HG03442 (cell line): ENCODE measurements around the gene UBB.
"Not testable (repeated sequence)": the region's sequence is repeated elsewhere in the genome, so short reads cannot be mapped to it uniquely, and the experiment has no call there.

Experiments used
- ATAC-seq: cut with Tn5 transposase; IDR thresholded peaks from one replicate; pipeline ENCODE4 v1.9.1; 2021; ENCODE audit warnings: mild to moderate bottlenecking, moderate library complexity; ENCODE audit not compliant: unreplicated experiment

UBB gene

DNA sequence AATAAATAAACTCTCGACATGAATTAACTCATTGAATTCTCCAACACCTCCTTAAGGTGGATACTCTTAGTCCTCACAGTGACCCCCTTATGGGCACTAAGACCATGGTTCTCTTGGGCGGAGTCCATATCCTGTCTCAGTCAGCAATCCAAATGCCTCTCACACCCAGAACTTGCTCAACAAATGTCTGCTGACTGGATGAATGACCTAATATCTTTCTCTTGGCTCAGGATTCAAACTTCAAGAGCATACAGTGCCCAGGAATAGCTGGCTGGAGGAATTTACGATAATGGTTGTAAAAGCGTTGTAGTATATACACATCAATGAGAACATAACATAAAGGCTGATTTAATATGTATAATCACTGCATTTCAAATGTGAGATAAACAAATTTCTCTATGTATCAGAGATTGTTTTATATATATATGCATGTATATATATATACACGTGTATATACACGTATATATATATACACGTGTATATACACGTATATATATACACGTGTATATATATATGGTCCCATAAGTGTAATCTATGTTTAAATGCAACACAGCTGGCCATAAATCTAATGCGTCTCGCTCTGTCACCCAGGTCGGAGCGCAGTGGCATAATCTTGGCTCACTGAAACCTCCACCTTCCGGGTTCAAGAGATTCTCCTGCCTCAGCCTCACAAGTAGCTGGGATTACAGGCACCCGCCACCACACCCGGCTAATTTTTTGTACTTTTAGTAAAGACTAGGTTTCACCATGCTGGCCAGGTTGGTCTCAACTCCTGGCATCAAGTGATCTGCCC lies 6.5 kb upstream of the UBB start:
- no peak for ATAC-seq

DNA sequence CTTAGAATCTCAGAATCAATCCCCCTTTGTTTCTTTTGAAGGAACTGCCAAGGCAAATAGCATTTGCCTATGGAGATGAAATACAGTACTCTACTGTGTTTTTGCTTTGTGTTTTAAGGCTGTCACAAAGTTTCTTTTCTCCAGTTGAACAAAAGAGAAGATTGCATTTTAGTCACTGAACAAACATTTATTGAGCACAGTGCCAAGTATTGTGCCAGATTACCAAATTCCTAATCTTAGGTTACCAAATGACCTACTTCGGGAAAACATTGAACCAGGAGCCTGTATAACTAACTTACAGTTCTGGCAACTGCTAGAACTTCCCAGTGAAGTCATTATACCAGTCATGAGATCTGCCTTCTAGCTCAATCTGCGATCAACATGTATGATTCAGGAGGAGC lies 3.0 kb upstream of the UBB start:
- ATAC-seq = no peak

DNA sequence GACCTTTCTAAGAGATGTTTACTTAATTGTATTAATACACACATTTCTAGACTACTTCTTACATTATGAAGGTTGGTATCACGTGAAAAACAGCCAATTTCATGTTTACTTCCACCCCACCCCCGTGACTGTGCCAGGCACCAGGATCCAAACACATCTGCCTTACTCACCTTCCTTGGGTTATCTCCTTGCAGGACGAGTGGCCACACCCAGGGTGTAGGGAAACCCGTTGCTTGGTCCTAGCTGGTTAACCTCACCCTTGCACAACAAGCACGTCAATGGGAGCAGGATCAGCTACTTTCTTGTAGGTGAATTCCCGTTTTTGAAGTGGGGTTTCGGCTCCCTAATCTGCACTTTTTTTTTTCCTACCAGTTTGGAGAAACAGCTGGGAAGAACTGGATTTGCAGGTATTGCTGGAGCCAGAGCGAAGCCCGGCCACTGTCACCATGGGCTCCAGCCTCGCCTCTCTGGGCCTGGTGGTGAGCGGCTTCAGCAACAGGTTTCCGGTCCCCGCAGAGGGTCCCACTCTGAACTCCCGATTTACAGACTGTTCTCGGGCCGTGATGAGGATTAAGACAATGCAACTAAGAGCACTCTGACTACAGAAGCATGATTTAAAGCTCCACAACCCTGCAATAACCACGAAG lies 2.1 kb upstream of the UBB start:
- ATAC-seq = no peak

DNA sequence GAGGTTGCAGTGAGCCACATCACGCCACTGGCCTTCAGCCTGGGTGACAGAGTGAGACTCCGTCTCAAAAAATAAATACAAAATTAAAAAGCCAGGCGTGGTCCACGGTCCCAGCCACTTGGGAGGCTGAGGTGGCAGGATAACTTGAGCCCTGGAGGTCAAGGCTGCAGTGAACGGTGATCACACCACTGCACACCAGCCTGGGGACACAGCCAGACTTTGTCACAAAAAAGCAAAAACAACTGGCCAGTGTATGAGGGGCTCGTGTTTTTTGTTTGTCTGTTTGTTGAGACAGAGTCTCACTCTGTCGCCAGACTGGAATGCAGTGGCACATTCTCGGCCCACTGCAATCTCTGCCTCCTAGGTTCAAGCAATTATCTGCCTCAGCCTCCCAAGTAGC lies 1.2 kb upstream of the UBB start:
- ATAC-seq = no peak

DNA sequence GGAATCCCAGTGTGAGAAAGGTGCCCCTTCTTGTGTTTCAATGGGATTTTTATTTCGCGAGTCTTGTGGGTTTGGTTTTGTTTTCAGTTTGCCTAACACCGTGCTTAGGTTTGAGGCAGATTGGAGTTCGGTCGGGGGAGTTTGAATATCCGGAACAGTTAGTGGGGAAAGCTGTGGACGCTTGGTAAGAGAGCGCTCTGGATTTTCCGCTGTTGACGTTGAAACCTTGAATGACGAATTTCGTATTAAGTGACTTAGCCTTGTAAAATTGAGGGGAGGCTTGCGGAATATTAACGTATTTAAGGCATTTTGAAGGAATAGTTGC lies 567 bp downstream of the UBB start:
- peak; percentile 0 for ATAC-seq

DNA sequence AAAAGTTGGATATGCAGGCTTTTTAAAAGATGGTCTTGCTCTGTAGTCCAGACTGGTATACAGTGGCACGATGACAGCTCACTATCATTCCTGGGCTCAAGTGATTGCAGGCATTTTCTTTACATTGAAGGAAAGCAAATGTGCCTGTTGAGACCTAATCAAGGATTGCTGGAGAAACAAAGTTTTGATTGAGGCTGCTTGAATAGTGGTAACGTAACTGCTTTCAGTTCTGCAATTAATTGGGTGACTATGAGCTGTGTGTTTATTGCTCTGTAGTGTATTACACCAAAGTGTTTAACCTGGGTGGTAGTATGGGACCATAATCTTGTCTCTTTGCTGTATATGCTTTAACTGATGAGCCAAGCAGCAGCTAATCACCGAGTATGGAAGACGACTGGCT lies 2.3 kb downstream of the UBB start:
- no peak for ATAC-seq

DNA sequence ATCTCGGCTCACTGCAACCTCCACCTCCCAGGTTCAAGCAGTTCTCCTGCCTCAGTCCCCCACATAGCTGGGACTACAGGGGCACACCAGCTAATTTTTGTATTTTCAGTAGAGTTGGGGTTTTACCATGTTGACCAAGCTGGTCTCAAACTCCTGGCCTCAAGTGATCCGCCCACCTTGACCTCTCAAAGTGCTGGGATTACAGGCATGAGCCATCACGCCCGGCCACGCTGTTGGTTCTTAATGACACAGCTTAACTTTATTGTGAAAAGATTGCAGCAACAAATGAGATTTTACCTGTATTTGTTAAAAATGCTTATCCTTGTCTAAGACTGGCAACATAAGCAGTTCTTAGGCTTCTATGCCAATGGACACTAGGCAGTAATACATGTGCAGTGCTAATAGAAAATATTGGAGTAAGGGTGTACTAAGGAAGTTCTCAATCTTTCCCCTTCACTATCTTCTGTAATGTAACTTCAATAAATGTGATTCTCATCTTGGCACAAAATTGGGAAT lies 2.9 kb downstream of the UBB start:
- no peak for ATAC-seq

DNA sequence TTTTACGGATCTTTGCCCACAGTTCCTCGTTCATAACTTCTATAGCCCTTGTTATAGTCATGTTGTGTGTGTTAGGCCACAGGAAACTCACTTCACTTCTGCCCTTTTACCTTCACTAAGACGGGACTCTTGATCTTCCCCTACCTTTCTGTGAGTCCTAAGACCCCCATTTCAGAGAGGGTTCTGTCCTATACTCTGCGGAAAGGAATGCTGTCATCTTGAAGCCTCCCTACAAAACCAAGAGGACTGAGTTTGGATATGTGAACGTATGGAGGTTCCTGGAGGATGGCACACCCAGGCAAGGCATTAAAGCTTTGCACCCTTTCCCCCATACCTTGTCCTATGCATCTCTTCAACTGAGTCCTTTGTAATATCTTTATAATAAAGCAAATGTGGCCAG lies 3.7 kb downstream of the UBB start:
- ATAC-seq = no peak

DNA sequence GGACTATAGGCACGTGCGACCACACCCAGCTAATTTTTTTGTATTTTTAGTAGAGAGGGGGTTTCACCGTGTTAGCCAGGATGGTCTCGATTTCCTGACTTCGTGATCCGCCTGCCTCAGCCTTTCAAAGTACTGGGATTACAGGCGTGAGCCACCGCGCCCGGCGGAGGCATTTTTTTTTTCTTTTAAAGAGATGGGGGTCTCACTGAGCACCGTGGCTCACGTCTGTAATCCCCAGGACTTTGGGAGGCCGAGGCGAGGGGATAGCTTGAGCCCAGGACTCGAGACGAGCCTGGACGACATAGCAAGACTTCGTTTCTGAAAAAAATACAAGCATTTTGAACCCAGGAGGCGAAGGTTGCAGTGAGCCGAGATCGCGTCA lies 5.2 kb downstream of the UBB start:
- not testable (repeated sequence) for ATAC-seq

DNA sequence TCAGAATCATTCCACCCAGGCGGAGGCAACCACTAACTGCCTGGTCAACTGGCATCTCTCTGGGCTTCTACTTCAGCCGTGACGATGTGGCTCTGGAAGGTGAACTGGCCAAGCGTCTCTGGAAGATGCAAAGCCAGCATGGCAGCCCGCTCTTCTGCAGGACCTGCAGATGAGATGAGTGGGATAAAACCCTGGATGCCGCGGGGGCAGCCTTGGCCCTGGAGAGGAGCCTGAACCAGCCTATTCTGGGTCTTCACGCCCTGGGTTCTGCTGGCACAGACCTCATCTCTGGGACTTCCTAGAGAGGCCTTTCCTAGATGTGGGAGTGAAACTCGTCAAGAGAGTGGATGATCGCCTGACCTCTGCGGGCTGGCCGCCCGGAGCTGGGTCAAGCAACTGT lies 10.6 kb downstream of the UBB start:
- no peak for ATAC-seq

DNA sequence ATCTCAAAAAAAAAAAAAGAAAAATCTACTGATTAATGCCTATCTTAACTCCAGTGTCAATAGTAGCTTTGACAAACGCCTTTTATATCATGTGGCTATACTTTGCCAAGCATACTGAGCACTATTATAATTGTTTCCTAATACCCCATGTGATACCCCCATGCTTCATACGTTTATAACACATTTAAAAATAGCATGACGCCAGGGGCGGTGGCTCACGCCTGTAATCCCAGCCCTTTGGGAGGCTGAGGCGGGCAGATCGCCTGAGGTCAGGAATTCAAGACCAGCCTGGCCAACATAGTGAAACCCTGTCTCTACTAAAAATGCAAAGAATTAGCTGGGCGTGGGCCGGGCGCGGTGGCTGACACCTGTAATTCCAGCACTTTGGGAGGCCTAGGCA lies 11.6 kb downstream of the UBB start:
- not testable (repeated sequence) for ATAC-seq

DNA sequence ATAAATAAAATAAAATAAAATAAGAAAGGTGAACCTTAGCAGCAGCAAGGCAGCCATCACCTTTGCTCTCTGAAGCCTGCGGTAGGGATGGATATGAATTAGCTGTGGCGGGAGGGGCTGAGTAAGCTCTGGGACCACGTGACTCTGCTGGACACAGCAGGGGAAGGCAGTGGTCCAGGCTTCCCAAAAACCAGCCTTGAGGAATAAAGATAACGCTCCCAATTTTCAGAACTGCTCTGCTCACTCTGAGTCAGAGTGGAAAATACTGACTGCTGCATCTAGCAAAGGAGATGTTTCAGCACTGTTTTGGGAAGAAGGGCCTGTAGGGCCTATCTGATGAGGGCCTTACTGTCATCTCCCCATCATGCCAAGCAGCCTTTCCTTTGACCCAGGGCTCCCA lies 15.0 kb downstream of the UBB start:
- ATAC-seq = not testable (repeated sequence)

DNA sequence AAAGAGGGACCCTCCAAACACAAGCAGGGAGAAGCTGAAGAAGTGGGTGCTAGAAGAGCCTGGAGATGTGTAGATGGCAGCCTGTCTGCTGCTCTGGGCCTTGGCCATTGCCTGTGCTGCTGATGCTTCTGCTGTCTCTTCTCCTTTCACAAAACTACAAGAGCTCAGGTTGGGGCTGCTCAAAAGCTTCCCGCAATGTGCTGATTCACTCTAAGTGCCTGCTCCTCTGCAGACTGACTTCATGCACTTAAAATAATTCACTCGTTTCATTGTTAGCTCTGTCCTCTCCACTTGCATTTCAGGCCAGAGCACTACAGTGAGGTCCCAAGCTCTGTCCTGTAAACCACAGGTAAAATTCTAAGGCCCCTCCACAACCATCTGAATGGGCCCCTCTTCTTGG lies 15.8 kb downstream of the UBB start:
- not testable (repeated sequence) for ATAC-seq

DNA sequence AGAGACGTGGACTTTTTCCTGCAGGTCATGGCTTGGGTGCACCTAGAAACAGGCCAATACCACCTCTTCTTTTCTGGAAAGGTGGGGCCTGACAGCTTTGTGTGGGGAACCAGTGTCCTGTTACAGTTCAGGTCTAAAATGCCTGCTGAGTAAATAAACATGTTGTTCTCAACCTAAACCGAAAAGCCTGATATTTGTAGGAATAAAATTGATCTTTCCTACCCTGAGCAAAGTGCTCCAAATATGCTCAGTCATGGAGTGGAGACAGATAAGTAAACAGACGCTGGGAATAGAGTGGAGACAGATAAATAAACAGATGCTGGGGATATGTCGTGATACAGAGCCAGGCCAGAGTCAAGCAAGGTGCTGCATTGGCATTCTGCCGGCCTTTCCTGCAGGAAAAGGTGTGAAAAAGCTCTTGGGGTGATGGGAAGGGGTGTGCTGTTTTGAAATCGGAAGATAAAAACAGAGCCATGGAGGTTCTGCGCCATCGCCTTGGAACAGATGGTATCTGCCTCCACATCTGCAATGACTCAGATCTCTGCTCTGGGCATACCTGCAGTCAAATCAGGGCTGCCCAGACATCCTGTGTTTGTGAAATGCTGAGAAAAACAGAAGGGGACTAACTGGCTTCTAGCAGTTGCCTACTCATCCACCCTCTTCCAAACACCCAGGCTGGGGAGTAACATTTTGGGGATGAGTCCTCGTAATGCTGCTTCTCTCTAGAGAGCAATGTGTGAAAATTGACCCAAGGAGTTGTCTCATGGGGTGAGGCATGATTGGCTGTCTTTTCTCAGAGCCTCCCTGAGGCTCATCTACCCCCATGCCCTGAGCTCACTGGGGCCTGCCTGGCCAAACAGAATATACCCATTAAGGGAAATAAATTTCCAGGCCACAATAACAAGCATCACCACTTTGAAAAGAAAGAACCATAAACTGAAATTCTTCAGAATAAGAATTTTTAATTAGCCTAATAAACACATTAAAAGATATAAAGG lies 17.7 kb downstream of the UBB start:
- peak; percentile 68 for ATAC-seq

DNA sequence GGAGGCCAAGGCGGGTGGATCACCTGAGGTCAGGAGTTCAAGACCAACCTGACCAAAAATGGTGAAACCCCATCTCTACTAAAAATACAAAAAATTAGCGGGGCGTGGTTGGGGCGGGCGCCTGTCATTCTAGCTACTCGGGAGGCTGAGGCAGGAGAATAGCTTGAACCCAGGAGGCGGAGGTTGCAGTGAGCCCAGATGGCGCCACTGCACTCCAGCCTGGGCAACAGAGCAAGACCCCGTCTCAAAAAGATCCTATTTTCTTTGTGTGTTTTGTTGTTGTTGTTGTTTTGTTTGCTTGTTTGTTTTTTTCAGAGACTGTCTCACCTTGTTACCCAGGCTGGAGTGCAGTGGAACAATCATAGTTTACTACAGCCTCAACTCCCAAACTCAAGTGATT lies 23.0 kb downstream of the UBB start:
- not testable (repeated sequence) for ATAC-seq

DNA sequence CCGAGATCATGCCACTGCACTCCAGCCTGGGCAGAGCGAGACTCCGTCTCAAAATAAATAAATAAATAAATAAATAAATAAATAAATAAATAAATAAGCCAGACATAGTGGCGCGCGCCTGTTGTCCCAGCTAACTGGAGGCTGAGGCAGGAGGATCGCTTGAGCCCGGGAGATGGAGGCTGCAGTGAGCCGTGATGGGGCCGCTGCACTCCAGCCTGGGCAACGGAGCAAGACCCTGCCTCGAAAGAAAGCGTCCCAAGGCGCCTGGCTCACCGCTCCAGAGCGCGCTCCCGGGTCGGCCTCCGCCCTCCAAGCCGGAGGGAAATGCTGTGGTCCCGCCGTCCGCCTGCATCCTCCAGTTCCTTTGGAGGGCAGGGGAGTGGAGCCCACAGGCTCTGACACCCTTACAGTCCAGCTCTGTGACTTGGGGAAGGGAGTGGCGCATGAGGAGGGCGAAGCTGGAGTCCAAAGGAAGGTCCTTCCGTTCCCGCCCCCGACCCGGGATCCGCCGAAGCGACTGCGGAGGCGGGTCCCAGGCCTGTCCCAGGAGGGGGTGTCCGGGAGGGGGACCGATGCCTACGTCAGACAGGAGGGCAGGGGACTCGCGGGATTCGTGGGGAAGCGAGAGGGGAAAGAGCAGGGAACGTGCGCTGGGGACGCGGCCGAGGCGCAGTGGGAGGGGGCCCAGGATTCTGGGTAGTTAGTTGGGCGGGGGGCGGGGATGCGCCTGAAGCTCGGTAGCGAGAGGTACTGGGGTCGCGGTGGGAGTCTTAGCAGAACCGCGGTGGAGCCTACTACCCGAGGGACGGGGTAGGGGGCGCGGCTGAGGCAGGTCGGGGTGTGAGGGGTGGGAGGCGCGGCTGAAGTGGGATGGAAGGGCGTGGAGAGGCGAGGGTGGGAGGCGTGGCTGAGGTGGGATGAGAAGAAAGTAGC lies 26.1 kb downstream of the UBB start:
- no peak for ATAC-seq

DNA sequence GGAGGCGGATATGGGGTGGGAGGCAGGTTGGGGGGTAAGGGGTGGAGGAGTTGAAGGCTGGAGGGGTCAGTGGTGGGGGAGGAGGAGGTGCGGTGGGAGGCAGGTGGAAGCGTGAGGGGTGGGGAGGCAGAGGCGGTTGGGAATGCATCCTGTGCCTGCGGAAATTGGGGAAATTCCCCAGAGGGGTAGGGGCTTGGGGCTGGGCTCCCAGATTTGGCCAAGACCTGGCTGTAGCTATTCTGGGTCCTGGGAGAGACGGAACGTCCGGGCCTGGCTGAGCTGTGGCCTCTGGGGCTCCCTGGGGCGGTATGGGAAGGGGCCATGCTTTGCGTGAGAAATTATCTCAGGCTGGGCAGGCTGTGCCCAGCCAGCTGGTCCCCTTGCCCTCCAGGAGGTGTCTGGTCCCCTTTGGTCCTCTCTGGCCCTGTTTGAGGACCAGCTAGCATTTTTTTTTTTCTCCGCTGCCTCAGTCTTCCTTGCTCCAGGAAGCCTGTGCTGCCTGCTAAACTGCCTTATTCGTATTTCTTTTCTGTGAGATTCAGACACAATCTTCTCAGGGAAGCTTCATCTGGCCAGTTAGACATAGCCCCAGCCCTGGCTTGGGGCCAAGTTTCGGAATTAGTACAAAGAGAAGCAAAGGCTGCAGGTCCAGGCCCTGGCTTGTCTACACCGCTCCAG lies 27.2 kb downstream of the UBB start:
- peak; percentile 75 for ATAC-seq

DNA sequence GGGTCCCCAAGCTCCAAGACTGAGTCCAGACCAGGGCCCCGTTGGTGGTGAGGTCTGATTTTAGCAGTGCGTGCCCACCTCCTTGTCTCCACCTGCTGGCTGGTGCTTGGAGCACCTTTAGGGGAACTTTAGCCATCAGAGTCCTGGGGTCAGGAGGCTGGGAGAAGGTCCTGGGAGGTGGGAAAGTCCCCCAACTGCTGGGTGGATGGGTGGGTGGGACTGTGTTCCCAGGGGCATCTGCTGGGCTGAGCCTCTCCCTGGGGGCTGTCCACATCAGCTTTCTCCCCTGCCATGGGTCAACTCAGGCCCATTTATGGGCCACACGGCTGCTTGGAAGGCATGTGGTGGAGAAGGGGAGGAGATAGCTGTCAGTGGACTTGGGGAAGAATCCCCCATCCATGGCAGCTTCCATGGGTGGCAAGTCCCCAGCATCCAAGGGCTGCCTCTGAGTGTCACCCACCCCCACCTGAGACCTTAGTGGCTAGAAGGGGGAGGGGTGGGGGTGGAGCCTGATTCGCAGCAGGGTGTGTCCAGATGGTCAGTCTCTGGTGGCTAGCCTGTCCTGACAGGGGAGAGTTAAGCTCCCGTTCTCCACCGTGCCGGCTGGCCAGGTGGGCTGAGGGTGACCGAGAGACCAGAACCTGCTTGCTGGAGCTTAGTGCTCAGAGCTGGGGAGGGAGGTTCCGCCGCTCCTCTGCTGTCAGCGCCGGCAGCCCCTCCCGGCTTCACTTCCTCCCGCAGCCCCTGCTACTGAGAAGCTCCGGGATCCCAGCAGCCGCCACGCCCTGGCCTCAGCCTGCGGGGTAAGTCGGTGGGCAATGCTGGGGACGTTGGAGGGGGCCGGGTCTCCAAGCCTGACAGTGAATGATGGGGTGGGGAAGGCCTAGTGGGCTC lies 34.4 kb downstream of the UBB start, which contains the start of gene TRPV2:
Gene TRPV2, plus strand, starts transcription at position 541 of the 894 bp plus-strand sequence. CDS start 2,098 bp downstream, outside the sequence.
- ATAC-seq = no peak

DNA sequence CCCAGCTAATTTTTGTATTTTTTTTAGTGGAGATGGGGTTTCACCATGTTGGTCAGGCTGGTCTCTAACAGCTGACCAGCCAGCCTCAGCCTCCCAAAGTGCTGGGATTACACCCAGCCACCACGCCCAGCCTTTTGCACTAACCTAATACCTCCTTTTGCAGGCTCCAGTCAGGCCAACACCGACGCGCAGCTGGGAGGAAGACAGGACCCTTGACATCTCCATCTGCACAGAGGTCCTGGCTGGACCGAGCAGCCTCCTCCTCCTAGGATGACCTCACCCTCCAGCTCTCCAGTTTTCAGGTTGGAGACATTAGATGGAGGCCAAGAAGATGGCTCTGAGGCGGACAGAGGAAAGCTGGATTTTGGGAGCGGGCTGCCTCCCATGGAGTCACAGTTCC lies 36.5 kb downstream of the UBB start:
- no peak for ATAC-seq
